HL-60 (cell line): ENCODE results near the gene CHST13.

ENCODE experiments used
- GABPA ChIP-seq: IDR thresholded peaks from 2 replicates; pipeline ENCODE4 v1.6.1; 2012; ENCODE audit warnings: low read depth
- TF ChIP-seq, protein P1 (sequence below): IDR thresholded peaks from one replicate; pipeline ENCODE4 v1.5.1; 2011; ENCODE audit warnings: low read length, control low read depth, inconsistent platforms; ENCODE audit not compliant: insufficient read depth

DNA sequence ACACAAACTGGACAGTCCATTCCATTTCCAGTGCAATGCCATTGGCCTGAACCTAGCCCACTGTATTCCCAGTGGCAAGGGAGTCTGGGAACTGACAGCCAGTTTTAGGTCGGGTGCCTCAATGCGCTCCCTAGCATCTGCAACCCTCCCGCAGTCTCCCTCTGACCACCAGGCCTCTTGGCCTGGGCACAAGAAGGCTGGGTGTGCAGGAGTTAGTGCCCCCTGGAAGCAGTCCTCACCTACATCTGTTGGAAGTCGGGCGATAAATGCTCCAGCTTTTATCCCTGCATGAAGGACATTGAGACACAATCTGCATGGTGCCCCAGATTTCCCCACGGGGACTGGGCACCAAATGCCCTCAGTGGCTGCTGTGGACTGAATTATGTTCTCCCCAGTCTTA, 22.1 kb downstream of the CHST13 start:
- TF ChIP-seq, protein P1, sequence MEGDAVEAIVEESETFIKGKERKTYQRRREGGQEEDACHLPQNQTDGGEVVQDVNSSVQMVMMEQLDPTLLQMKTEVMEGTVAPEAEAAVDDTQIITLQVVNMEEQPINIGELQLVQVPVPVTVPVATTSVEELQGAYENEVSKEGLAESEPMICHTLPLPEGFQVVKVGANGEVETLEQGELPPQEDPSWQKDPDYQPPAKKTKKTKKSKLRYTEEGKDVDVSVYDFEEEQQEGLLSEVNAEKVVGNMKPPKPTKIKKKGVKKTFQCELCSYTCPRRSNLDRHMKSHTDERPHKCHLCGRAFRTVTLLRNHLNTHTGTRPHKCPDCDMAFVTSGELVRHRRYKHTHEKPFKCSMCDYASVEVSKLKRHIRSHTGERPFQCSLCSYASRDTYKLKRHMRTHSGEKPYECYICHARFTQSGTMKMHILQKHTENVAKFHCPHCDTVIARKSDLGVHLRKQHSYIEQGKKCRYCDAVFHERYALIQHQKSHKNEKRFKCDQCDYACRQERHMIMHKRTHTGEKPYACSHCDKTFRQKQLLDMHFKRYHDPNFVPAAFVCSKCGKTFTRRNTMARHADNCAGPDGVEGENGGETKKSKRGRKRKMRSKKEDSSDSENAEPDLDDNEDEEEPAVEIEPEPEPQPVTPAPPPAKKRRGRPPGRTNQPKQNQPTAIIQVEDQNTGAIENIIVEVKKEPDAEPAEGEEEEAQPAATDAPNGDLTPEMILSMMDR, result no peak
- TF ChIP-seq GABPA, result no peak
